IPS-NIHi7 (cell line): Measurements from ENCODE around the gene ZNF783.
"Not testable (repeated sequence)": the region's sequence is repeated elsewhere in the genome, so short reads cannot be mapped to it uniquely, and the experiment has no call there.

Experiments used
- DNase-seq: peaks from one replicate; pipeline ENCODE4 v3.0.0; 2012; ENCODE audit warnings: mixed read lengths; ENCODE audit errors: extremely low spot score

The ZNF783 gene

GRCh38 chr7:149329766-149330334 lies 67.9 kb downstream of the ZNF783 start:
- DNase-seq, result no peak

GRCh38 chr7:149330914-149331567 lies 69.0 kb downstream of the ZNF783 start:
- no peak for DNase-seq

DNA sequence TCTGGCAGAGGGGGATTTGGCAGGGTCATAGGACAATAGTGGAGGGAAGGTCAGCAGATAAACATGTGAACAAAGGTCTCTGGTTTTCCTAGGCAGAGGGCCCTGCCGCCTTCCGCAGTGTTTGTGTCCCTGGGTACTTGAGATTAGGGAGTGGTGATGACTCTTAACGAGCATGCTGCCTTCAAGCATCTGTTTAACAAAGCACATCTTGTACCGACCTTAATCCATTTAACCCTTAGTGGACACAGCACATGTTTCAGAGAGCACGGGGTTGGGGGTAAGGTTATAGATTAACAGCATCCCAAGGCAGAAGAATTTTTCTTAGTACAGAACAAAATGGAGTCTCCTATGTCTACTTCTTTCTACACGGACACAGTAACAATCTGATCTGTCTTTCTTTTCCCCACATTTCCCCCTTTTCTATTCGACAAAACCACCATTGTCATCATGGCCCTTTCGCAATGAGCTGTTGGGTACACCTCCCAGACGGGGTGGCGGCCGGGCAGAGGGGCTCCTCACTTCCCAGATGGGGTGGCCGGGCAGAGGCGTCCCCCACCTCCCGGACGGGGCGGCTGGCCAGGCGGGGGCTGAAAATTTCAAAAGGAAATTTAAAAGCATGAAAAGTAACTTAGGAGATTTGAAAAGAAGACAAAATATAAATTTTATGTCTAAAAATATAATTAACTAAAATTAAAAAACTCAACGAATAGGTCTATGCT lies 70.8 kb downstream of the ZNF783 start:
- DNase-seq, result not testable (repeated sequence)

- DNase-seq, result no peak
These were observed 71.3 kb downstream of the ZNF783 start for GRCh38 chr7:149333321-149333717.

DNA sequence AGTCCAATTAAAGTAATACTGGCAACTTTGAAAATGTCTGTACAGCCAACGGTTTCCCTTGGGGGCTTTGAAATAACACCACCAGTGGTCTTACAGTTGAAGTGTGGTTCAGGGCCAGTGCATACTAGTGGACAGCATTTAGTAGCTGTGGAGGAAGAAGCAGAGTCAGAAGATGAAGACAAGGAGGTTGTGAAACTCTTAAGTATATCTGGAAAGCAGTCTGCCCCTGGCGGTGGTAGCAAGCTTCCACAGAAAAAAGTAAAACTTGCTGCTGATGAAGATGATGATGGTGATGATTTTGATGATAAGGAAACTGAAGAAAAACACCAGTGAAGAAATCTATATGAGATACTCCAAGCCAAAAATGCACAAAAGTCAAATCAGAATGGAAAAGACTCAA lies 72.2 kb downstream of the ZNF783 start:
- no peak for DNase-seq
